HTERT RPE-1 (cell line): ENCODE data around the gene PLXNB1.
"Not testable (repeated sequence)": the region's sequence is repeated elsewhere in the genome, so short reads cannot be mapped to it uniquely, and the experiment has no call there.

Experiments used
- in situ Hi-C: fragments of 300-500 bp; cut with MboI; formaldehyde crosslinking; loops from 4 replicates; pipeline ENCODE4 v1.14.3; 2020; ENCODE audit warnings: low sequenced_read_pairs

PLXNB1 gene, protein sequence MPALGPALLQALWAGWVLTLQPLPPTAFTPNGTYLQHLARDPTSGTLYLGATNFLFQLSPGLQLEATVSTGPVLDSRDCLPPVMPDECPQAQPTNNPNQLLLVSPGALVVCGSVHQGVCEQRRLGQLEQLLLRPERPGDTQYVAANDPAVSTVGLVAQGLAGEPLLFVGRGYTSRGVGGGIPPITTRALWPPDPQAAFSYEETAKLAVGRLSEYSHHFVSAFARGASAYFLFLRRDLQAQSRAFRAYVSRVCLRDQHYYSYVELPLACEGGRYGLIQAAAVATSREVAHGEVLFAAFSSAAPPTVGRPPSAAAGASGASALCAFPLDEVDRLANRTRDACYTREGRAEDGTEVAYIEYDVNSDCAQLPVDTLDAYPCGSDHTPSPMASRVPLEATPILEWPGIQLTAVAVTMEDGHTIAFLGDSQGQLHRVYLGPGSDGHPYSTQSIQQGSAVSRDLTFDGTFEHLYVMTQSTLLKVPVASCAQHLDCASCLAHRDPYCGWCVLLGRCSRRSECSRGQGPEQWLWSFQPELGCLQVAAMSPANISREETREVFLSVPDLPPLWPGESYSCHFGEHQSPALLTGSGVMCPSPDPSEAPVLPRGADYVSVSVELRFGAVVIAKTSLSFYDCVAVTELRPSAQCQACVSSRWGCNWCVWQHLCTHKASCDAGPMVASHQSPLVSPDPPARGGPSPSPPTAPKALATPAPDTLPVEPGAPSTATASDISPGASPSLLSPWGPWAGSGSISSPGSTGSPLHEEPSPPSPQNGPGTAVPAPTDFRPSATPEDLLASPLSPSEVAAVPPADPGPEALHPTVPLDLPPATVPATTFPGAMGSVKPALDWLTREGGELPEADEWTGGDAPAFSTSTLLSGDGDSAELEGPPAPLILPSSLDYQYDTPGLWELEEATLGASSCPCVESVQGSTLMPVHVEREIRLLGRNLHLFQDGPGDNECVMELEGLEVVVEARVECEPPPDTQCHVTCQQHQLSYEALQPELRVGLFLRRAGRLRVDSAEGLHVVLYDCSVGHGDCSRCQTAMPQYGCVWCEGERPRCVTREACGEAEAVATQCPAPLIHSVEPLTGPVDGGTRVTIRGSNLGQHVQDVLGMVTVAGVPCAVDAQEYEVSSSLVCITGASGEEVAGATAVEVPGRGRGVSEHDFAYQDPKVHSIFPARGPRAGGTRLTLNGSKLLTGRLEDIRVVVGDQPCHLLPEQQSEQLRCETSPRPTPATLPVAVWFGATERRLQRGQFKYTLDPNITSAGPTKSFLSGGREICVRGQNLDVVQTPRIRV (N-terminal part only)

DNA sequence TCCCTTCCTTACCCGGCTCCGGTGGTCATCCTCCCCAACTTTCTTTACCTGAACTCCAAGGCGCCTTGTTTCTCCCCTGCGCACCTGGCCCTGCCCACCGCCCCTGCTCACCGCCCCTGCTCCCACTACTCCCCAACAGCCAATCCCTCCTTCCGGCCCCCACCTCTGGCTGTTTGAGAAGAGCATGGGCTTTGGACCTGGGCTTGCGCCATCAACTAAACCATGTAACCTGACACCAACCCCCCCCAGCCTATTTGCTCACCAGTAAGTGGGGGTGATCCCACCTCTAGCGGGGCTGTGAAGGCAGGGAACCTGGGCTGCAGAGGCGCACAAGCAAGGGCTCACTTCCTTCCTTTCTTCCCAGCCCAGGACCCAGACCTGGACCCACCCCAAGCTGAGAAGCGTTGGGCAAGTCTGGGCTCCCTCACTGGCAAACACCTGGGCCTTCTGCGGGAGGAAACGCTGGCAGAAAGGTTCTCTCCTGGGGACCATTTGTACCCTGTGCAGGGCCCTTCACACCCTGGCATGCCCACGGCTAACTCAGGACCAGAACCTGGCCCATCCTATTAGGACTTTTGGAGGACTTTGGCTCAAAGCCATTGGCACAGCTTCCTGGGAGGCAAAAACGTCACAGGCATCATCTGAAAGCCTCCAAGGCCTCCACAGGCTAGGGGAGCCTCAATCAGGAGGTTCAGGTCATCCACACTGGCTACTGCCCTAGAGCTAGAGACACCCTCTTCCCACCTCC, at the start of gene PLXNB1:
TSS of gene PLXNB1 (minus strand) at position 127 of the 748 bp plus-strand sequence. CDS start 5,475 bp downstream, outside the sequence.
- in situ Hi-C loops = no loop called here

DNA sequence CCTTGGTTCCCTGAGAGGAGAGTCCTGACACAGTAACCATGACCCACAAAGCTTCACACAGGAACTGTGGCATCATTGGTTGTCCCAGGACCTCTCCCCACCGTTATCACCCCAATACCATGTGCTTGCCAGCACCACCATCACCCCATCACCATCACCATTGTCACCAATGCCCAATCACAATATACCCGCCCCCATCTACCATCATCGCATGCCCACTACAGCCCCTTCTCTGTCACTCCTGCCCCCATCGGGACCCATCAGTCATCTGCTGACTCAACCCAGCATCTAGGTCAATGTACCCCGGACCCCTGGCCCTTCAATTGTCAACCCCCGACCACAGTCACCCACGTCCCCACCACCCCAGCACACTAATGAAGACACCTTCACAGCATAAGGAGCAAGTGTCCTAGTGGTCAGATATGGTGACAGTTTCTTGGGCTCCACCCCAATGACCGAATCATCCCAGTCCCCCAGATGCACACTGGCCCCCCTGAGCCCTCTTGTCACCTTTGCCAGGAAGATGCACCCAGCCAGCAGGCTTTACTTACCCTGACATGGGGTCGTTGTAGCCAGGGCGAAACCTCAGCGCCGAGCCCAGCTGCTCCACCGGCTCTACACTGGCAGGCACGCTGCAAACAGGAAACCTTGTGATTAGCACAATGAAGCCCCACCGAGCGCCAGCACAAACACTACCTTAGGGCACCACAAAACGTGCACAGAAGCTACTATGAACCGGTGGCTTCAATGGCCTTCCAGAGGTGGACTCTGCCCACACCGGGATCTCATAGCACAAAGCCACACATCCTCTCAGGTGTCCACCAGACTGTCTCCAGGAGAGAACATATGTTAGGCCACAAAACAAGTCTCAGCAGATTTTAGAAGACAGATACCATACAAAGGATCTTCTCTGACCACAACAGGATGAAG, 49.0 kb upstream of the PLXNB1 start:
- in situ Hi-C loops = no loop called here

DNA sequence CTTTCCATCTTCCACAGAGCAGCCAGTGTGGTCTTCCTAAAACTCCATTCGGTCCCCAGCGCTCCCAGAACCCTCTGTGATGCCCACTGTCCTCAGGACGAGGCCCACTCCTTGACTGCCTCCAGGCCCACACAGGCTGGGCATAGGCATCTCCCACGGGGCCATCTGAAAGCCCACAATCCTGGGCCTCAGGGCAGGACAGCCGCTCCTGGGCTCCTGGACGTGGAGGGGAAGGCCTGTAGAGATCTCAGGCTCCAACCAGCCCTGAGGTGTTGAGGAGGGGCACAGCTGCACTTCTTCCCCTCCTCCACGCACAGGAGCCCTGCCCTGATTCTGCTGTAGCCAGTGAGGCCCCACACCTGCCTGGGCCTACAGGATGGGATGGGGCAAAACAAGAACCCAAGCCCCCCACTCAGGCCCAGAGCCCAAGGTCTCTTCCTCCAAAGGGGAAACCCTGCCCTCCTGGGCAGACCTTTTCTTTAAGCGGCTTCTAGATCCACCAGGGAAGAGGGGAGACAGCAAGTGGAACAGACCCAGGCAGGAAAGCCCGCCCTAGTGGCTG, 48.2 kb upstream of the PLXNB1 start:
- in situ Hi-C loops = no loop called here

DNA sequence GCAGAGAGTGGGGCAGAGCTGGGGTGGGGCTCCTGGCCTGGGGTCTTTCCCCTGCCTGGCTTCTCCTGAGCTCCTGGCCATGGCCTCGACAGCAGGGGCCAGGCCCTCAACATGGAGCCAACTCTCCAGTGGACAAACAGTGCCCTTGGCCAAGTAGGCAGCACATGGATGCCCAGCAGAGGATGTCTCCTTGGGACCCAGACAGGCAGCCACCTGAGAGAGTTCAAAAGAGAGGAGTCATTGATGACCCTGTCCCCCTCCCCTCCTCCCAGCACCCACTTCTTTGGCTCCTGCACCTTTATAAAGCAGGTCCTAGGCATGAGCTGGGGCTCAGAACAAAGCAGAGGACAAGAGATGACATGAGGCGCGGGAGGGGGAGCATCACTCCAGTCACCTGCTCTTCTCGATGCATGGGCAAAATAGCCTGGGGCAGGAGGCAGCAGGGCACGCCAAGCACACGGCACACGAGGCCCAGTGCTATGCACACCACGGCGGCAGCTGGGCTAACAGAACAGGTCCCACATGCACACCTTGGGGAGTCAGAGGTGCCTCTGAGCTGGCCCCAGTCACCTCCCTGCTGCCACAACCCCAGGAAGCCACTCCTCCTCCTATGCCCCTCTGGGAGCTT, 46.7 kb upstream of the PLXNB1 start:
- in situ Hi-C loops = no loop called here

DNA sequence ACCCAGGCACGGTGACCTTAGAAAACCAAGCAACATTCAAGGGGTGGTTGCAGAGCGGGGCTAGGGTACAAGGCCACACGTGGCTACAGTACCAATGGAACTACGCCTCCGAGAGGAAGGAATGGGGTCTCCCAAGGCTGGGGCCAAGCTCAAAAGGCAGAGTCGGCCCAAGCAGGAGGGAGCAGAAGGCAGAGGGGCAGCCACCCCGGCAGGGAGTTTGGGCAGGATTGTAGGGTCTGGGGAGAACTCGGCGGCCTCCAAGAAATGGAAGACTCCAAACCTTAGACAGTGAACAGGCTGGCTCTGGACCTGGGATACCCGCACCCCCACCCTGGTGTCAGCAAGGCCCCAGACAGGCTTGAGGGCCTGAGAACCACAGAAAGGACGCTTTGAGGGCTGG, 45.3 kb upstream of the PLXNB1 start:
- in situ Hi-C loops = no loop called here

DNA sequence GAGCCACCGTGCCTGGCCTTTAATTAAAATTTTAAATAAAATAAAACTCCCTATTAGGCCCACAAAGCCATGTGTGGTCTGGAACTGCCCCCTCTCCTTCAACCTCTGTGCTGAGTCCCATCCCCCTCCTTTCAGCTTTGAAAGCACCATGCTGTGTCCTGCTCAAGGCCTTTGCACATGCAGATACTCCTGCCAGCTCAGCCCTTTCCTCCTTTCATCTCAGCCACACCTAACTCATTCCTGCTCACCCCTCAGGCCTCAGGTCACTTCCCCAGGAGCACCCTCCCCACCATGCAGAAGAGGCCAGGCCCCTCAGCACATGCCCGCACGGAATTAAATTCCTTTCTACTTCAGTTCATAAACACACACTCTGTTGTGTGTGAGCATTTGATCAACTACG, 44.7 kb upstream of the PLXNB1 start:
- in situ Hi-C loops = no loop called here

DNA sequence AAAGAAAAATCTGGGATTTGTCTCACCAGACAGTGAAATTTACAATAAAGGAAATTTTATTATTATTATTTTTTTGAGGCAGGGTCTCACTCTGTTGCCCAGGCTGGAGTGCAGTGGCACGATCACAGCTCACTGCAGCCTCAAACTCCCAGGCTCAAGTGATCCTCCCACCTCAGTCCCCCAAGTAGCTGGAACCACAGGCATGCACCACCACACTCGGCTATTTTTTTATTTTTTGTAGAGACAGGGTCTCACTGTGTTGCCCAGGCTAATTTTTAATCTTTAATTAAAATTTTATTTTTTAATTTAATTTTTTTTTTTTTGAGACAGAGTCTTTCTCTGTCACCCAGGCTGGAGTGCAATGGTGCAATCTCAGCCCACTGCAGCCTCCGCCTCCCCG, 44.1 kb upstream of the PLXNB1 start:
- in situ Hi-C loops = not testable (repeated sequence)

DNA sequence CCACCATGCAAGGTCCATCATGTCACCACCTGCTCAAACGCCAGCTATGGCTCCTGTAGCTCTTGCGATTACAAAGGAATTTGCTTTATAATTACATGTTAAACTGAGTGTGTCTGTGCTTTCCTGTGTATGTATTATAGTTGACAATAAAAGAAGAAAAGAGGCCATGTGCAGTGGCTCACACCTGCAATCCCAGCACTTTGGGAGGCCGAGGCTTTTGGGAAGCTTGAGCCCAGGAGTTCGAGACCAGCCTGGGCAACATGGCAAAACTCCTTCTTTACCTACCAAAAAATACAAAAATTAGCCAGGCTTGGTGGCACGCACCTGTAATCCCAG, 43.7 kb upstream of the PLXNB1 start:
- in situ Hi-C loops = no loop called here

DNA sequence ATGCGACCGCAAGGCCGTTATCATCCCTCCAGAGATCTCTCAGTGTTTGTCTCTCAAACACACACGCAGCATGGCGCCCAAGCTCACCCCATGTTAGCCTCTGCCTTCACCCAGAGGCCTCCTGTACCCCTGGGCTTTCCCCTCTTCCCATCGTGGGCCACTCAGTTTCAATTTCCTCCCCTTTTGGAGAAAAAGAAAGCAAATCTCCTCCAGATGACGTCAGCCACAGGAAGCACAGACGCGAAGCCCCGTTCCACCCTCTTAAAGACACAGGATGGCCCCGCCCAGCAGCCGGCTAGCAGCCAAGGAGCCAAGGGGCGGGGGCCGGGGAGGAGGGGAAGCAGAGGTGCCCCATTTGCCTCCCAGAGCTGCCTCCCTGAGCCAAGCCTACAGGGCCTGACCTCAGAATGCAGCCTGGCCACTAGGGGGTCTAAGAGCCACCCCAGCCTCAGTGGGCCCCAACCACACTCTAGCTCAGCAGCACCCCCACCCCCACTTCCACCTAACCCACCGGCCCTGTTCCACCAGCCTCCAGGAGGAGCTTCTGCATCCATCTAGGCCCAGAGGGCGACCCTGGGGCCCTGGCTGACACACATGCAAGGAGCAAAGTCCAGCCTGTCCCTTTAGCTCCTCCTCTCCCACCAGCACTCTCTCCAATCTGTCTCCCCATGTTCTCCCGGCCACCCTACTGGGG, 43.2 kb upstream of the PLXNB1 start:
- in situ Hi-C loops = no loop called here

DNA sequence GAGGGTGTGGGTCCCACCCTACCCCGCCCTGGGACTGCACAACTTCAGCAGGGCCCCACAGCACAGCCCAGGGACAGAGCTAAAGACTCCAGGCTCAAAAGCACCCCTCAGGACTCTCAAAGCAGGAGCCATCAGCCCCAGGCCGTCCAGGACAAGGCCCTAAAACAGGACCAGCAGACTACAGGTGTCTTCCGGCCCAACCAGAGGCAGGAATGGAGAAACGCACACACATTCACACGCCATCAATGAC, 42.7 kb upstream of the PLXNB1 start:
- in situ Hi-C loops = no loop called here

DNA sequence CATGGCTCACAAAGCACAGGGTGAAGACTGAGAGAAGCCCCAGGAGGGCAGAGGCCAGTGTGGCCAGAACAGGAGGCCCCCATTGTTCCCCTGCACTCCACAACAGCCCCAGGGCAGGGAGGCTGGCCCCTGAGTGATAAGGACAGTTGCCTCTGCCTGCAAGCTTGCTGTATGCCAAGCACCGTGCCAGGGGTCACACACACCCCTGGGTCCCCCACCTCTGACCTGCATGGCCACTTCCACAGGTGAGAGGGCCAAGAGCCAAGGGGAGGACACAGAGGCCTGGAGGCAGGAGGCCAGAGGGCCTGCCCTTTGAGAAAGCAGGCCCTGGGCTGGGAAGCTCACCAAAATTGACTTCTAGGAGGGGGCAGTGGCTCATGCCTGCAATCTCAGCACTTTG, 40.4 kb upstream of the PLXNB1 start:
- in situ Hi-C loops = no loop called here

DNA sequence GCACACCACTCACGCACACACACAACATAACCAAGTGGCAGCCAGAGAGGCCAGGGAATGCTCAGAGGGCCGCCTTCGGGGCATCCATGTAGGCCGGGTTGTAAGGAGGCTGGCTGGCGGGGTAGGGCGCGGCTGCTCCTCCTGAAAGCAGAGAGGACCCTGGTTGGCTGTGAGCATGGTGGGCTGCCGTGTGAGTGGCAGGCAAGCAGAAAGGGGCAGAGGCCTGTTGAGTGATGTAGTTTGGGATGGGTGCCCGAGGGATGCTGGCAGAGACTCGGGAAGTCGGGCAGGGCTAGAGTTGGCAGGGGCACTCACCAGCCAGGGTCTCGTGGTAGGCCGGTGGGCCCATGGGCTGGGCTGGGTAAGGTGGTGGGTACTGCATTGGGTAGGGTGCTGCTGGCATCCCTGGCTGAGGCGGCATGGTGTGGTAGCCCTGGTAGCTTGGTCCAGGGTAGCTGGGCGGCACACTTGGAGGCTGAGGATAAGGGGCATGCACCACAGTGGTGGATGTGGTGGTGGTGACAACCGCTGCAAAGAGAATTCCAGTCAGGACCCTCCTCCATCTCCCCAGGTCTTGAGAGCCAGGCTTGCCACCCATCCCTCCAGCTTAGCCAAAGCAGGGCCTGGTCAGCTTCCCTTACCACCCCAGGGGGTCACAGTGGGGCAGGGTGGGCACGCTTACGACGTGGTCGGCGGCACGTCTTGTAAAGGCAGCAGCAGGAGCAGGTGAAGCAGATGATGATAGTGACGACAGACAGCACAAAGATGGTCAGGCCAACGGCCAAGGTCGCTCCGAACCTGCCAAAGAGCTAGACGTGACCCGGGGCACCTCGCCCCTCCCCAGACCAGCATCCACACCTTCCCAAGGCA, 39.4 kb upstream of the PLXNB1 start:
- in situ Hi-C loops = no loop called here

DNA sequence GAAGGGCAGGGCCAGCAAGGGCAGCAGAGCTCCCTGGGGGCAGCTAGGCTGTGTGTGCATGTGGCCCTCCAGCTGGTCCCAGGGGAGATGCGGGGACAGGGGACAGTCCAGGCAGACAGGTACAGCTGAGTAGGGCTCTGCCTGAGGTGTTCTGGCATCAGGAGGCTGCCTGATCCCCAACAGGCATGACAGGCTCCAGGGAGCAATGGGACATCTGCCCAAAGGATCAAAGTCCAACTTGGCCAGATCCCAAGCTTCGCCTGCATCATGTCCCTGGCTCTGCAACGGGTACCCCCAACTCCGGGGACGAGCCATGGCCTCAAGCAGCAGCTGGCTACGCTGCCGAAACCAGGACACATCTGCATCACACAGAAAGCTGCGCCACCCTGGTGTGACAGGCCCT, 38.4 kb upstream of the PLXNB1 start:
- in situ Hi-C loops = no loop called here

DNA sequence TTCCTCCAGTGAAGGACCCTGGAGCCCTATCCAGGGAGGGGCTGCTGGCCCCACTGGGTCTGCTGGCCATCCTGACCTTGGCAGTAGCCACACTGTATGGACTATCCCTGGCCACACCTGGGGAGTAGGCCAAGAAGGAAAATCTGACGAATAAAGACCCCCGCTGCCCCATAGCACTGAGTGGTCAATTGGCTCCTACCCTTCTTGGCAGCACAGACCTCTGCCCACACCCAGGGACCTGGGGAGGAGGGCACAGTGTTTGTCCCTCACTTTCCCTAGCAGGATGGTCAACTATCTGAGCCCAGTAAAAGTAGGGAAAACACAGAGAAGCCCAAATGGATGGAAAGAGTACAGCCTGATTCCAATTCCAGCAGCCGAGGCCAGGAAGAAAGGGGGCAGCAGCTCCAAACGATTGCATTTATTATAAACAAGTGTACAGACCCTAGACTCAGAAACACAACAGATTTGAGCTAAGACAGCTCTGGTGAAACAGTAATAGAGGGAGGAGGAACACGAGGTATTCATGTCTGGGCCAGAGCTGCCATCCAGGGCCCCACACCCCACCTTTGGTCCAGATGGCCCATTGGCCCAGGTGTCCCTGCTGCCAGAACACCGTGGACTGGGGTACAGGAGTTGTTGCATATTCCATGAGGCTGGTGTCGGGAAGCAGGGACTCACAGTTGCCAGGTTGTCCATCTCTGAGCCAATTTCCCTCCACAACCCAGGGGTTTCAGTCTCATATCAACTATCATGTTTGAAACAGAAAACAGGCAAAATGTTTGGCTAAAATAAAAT, 37.8 kb upstream of the PLXNB1 start:
- in situ Hi-C loops = no loop called here

DNA sequence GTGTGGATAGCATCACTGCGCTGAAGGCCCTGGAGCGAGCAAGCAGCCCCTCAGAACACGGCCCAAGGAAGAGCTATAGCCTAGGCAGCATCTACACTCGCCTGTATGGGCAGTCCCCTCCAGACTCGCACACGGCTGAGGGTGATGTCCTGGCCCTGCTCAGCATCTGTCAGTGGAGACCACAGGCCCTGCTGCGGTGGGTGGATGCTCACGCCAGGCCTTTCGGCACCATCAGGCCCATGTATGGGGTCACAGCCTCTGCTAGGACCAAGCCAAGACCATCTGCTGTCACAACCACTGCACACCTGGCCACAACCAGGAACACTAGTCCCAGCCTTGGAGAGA, 37.2 kb upstream of the PLXNB1 start:
- in situ Hi-C loops = no loop called here

DNA sequence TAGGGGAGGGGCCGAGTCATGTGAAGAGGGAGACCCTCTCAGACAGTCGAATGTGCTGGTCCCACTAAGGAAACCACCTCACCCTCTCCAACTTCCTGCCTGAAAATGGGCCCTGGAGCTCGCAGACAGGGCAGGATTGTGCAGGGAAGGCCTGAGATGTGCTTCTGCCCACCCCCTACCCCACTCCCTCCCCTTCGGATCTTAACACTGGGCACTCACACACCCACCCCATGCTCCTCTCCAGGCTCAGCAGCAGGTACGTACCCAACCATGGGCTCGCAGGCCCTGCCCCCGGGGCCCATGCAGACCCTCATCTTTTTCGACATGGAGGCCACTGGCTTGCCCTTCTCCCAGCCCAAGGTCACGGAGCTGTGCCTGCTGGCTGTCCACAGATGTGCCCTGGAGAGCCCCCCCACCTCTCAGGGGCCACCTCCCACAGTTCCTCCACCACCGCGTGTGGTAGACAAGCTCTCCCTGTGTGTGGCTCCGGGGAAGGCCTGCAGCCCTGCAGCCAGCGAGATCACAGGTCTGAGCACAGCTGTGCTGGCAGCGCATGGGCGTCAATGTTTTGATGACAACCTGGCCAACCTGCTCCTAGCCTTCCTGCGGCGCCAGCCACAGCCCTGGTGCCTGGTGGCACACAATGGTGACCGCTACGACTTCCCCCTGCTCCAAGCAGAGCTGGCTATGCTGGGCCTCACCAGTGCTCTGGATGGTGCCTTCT, 36.7 kb upstream of the PLXNB1 start:
- in situ Hi-C loops = no loop called here
